OCI-LY3 (cell line): ENCODE data around the gene SH3PXD2A.

Experiments
- CTCF ChIP-seq: fragments of 200-600, 300-600 bp; sonication (generic); IDR thresholded peaks from 2 replicates; pipeline ENCODE4 v1.5.1; 2014; ENCODE audit warnings: antibody characterized with exemption, low read length, low read depth
- EZH2phosphoT487 ChIP-seq: fragments of 200-600 bp; shearing (Covaris generic); IDR thresholded peaks from 2 replicates; pipeline ENCODE4 v1.6.1; 2018; ENCODE audit warnings: antibody characterized with exemption, mixed run types, low read depth

GRCh38 chr10:103620352-103620740 is 235.0 kb downstream of the SH3PXD2A start:
- TF ChIP-seq CTCF (no peak), EZH2phosphoT487 (no peak)
